C4-2B (cell line): ENCODE results near the gene ABCA5.
A peak's percentile ranks its signal among the peaks of the same experiment; 100 is the strongest.

Experiments used
- ZFX ChIP-seq: fragments of 450-650 bp; IDR thresholded peaks from 2 replicates; pipeline ENCODE4 v1.6.1; 2017
- TF ChIP-seq, protein P1 (sequence below): fragments of 450-650 bp; conservative IDR thresholded peaks from 2 replicates; pipeline ENCODE4 v1.5.1; 2017; ENCODE audit warnings: mild to moderate bottlenecking

DNA sequence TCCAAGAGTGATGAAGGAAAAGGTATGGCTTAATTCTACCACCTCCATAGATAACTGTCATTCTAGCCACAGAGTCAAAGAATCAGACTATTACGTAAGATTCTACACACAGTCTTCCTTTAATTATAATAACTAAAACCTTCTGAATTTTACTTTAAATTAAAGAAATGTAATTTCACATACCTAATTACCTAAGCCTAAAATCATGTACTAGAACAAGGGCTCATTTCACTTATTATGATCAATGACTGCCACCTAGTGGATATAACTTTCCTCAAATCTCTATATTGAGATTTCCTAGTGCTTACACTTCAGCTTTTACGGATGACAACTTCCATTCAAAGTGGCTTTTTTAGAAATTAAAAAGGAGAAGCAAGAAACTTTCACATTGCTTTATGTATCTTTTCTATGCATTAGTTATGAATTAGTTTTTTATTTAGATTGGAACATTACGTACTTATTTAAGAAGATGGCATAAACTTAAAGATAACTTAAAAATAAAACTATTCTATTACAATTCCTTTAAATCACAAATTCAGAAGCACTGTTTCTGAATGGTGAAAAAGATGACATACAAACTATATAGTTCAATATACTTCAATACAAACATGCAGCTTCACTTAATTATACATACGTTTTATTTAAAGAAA lies 80.1 kb downstream of the ABCA5 start:
- TF ChIP-seq, protein P1, sequence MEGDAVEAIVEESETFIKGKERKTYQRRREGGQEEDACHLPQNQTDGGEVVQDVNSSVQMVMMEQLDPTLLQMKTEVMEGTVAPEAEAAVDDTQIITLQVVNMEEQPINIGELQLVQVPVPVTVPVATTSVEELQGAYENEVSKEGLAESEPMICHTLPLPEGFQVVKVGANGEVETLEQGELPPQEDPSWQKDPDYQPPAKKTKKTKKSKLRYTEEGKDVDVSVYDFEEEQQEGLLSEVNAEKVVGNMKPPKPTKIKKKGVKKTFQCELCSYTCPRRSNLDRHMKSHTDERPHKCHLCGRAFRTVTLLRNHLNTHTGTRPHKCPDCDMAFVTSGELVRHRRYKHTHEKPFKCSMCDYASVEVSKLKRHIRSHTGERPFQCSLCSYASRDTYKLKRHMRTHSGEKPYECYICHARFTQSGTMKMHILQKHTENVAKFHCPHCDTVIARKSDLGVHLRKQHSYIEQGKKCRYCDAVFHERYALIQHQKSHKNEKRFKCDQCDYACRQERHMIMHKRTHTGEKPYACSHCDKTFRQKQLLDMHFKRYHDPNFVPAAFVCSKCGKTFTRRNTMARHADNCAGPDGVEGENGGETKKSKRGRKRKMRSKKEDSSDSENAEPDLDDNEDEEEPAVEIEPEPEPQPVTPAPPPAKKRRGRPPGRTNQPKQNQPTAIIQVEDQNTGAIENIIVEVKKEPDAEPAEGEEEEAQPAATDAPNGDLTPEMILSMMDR, result peak; percentile 78
- TF ChIP-seq ZFX, result no peak
